Trophoblast cell (in vitro differentiated cells and primary cell): ENCODE measurements around the gene LRRC10.

Source experiments
- DNase-seq, 2 donors: peaks; one replicate each; pipeline ENCODE4 v3.0.0-alpha.2; 2016
- H2AFZ ChIP-seq: 2 replicates; pipeline ENCODE4 v1.6.1; 2013; ENCODE audit warnings: low read length, moderate library complexity, mild to moderate bottlenecking; ENCODE audit not compliant: insufficient read depth, poor library complexity
- H2AK5ac ChIP-seq: 2 replicates; pipeline ENCODE4 v1.6.1; 2013; ENCODE audit warnings: mild to moderate bottlenecking, low read length
- H2BK120ac ChIP-seq: 2 replicates; pipeline ENCODE4 v1.6.1; 2013; ENCODE audit warnings: low read length, mild to moderate bottlenecking, moderate library complexity; ENCODE audit not compliant: insufficient read depth, poor library complexity
- H2BK12ac ChIP-seq: 2 replicates; pipeline ENCODE4 v1.6.1; 2013; ENCODE audit warnings: mild to moderate bottlenecking, low read length, moderate library complexity
- H2BK5ac ChIP-seq: 2 replicates; pipeline ENCODE4 v1.6.1; 2013; ENCODE audit warnings: low read length, low read depth, moderate library complexity, mild to moderate bottlenecking; ENCODE audit not compliant: poor library complexity
- H3K14ac ChIP-seq: 2 replicates; pipeline ENCODE4 v1.6.1; 2013; ENCODE audit warnings: mild to moderate bottlenecking, low read length
- H3K18ac ChIP-seq: 2 replicates; pipeline ENCODE4 v1.6.1; 2013; ENCODE audit warnings: mild to moderate bottlenecking, low read length
- H3K23ac ChIP-seq: 2 replicates; pipeline ENCODE4 v1.6.1; 2013; ENCODE audit warnings: low read length
- H3K27ac ChIP-seq: 2 replicates; pipeline ENCODE4 v1.5.1; 2013; ENCODE audit warnings: low read depth, mild to moderate bottlenecking, inconsistent platforms, low read length, moderate library complexity
- H3K27me3 ChIP-seq: 2 replicates; pipeline ENCODE4 v1.6.1; 2013; ENCODE audit warnings: inconsistent platforms, mild to moderate bottlenecking, low read length, moderate library complexity; ENCODE audit not compliant: insufficient read depth
- H3K36me3 ChIP-seq, 2 experiments: 1 replicate in 1 of 2; 2 replicates in 1 of 2; pipeline ENCODE4 v1.6.1; 2013; ENCODE audit warnings: low read length in 2 of 2, mild to moderate bottlenecking in 2 of 2, moderate library complexity in 1 of 2; ENCODE audit not compliant: insufficient read depth in 2 of 2, control insufficient read depth in 1 of 2
- H3K4ac ChIP-seq: 2 replicates; pipeline ENCODE4 v1.6.1; 2013; ENCODE audit warnings: low read depth, mild to moderate bottlenecking, low read length, moderate library complexity
- H3K4me1 ChIP-seq, 2 experiments: 1 replicate in 1 of 2; 2 replicates in 1 of 2; pipeline ENCODE4 v1.6.1; 2013; ENCODE audit warnings: low read length in 2 of 2, mild to moderate bottlenecking in 2 of 2, moderate library complexity in 1 of 2; ENCODE audit not compliant: insufficient read depth in 2 of 2, control insufficient read depth in 1 of 2
- H3K4me2 ChIP-seq: 2 replicates; pipeline ENCODE4 v1.6.1; 2013; ENCODE audit warnings: inconsistent platforms, mild to moderate bottlenecking, low read length, moderate library complexity
- H3K4me3 ChIP-seq: 2 replicates; pipeline ENCODE4 v1.5.1; 2013; ENCODE audit warnings: mild to moderate bottlenecking, low read depth, low read length, inconsistent platforms
- H3K79me1 ChIP-seq: one replicate; pipeline ENCODE4 v1.6.1; 2013; ENCODE audit warnings: low read length
- H3K79me2 ChIP-seq: 2 replicates; pipeline ENCODE4 v1.6.1; 2013; ENCODE audit warnings: low read length, mild to moderate bottlenecking; ENCODE audit not compliant: control insufficient read depth, insufficient read depth, poor library complexity
- H3K9ac ChIP-seq: 2 replicates; pipeline ENCODE4 v1.6.1; 2013; ENCODE audit warnings: mild to moderate bottlenecking, low read length
- H3K9me3 ChIP-seq: 2 replicates; pipeline ENCODE4 v1.6.1; 2013; ENCODE audit warnings: low read depth, mild to moderate bottlenecking, control low read depth, inconsistent platforms, low read length; ENCODE audit not compliant: insufficient read depth
- H4K12ac ChIP-seq: 2 replicates; pipeline ENCODE4 v1.6.1; 2013; ENCODE audit warnings: low read depth, mild to moderate bottlenecking, low read length, moderate library complexity
- H4K8ac ChIP-seq: 2 replicates; pipeline ENCODE4 v1.6.1; 2013; ENCODE audit warnings: low read depth, mild to moderate bottlenecking, low read length, moderate library complexity
- H4K91ac ChIP-seq: one replicate; pipeline ENCODE4 v1.6.1; 2013; ENCODE audit warnings: low read depth, mild to moderate bottlenecking, low read length, moderate library complexity
- WGBS: extraction: QIAGEN DNeasy Blood & Tissue Kit; methylation state at CpG from one replicate; pipeline ENCODE4 v1.1.7; 2013; ENCODE audit warnings: missing lambda C conversion rate; ENCODE audit not compliant: insufficient read length, insufficient coverage; ENCODE audit errors: extremely low coverage; 5-methylcytosine and 5-hydroxymethylcytosine counted together

LRRC10 gene

GRCh38 chr12:69655616-69656340, 45.1 kb upstream of the LRRC10 start:
- Histone ChIP-seq H2BK120ac (peak overlapping the region; percentile 98), H3K4ac (peak overlapping the region; percentile 44), H2BK12ac (peak overlapping the region; percentile 96), H2AFZ (peak overlapping the region; percentile 37), H3K79me1 (peaks cover 21% of the 10 kb centered on the region), H3K23ac (no peak overlapping the region), H3K18ac (peak overlapping the region; percentile 95), H3K9ac (no peak overlapping the region), H3K79me2 (peaks cover 3% of the 10 kb centered on the region), H3K4me2 (peak overlapping the region; percentile 39), H3K4me1 (peaks cover 8 to 18% of the 10 kb centered on the region in 2 experiments), H4K8ac (peak overlapping the region; percentile 93), H3K27ac (peak overlapping the region; percentile 87), H4K12ac (peak overlapping the region; percentile 45), H4K91ac (peak overlapping the region; percentile 99), H3K14ac (peak overlapping the region; percentile 93), H3K4me3 (no peak overlapping the region), H3K9me3 (peaks cover 2% of the 10 kb centered on the region), H2AK5ac (peak overlapping the region; percentile 86), H3K27me3 (no peaks in the 10 kb centered on the region), H3K36me3 (no peaks in the 10 kb centered on the region), H2BK5ac (peak overlapping the region; percentile 98)
- peak; percentile 71 to 88 for DNase-seq
- no CpG with 5 or more reads among the region's 11 CpGs for WGBS

- Histone ChIP-seq H3K4me1 (peaks cover 8 to 18% of the 10 kb centered on the region in 2 experiments), H2BK120ac (no peak overlapping the region), H3K4ac (no peak overlapping the region), H3K18ac (no peak overlapping the region), H3K23ac (no peak overlapping the region), H3K4me3 (no peak overlapping the region), H3K14ac (peak overlapping the region; percentile 57), H4K91ac (peak overlapping the region; percentile 42), H3K9me3 (peaks cover 2% of the 10 kb centered on the region), H2BK12ac (peak overlapping the region; percentile 89), H3K79me2 (peaks cover 3% of the 10 kb centered on the region), H2AFZ (no peak overlapping the region), H2BK5ac (no peak overlapping the region), H4K12ac (no peak overlapping the region), H3K9ac (no peak overlapping the region), H3K27me3 (no peaks in the 10 kb centered on the region), H3K27ac (no peak overlapping the region), H2AK5ac (peak overlapping the region; percentile 83), H3K4me2 (no peak overlapping the region), H3K36me3 (no peaks in the 10 kb centered on the region), H4K8ac (no peak overlapping the region), H3K79me1 (peaks cover 17% of the 10 kb centered on the region)
- no CpG with 5 or more reads among the region's 8 CpGs for WGBS
- DNase-seq: peak; percentile 36 to 79
These were observed 43.0 kb upstream of the LRRC10 start for GRCh38 chr12:69653703-69654102.

GRCh38 chr12:69651922-69652321, 41.2 kb upstream of the LRRC10 start:
- Histone ChIP-seq H3K79me1 (peaks cover 16% of the 10 kb centered on the region), H3K18ac (no peak overlapping the region)
- no CpG with 5 or more reads among the region's 3 CpGs for whole genome bisulfite sequencing

GRCh38 chr12:69649529-69649928, 38.8 kb upstream of the LRRC10 start:
- no peaks in the 10 kb centered on the region for H3K79me2 ChIP-seq
- H4K8ac ChIP-seq: no peak overlapping the region
- peaks cover 0 to under 1% of the 10 kb centered on the region in 2 experiments for H3K4me1 ChIP-seq
- no peak overlapping the region for H3K4me2 ChIP-seq
- H2BK12ac ChIP-seq: no peak overlapping the region
- H3K36me3 ChIP-seq: no peaks in the 10 kb centered on the region
- H3K4me3 ChIP-seq: no peak overlapping the region
- H3K9me3 ChIP-seq: no peaks in the 10 kb centered on the region
- no peak overlapping the region for H4K12ac ChIP-seq
- H3K9ac ChIP-seq: no peak overlapping the region
- H3K4ac ChIP-seq: no peak overlapping the region
- peak; percentile 28 to 87 for DNase-seq
- no peak overlapping the region for H2AK5ac ChIP-seq
- no peak overlapping the region for H2AFZ ChIP-seq
- WGBS: no CpG with 5 or more reads among the region's 4 CpGs
- no peaks in the 10 kb centered on the region for H3K27me3 ChIP-seq
- H3K27ac ChIP-seq: no peak overlapping the region
- H3K23ac ChIP-seq: no peak overlapping the region
- peaks cover under 1% of the 10 kb centered on the region for H3K79me1 ChIP-seq
- no peak overlapping the region for H2BK120ac ChIP-seq
- no peak overlapping the region for H2BK5ac ChIP-seq
- no peak overlapping the region for H4K91ac ChIP-seq
- H3K18ac ChIP-seq: no peak overlapping the region
- no peak overlapping the region for H3K14ac ChIP-seq

More at GRCh38 chr12:69651922-69652321, 41.2 kb upstream of the LRRC10 start:
- Histone ChIP-seq H3K79me2 (peaks cover 3% of the 10 kb centered on the region), H4K12ac (no peak overlapping the region), H4K91ac (no peak overlapping the region), H4K8ac (no peak overlapping the region), H3K4ac (no peak overlapping the region), H3K4me3 (no peak overlapping the region), H3K9ac (no peak overlapping the region), H3K27ac (no peak overlapping the region), H2AK5ac (no peak overlapping the region), H3K4me2 (no peak overlapping the region), H2BK120ac (no peak overlapping the region), H3K9me3 (peaks cover 2% of the 10 kb centered on the region), H3K27me3 (no peaks in the 10 kb centered on the region), H3K23ac (no peak overlapping the region), H2BK12ac (no peak overlapping the region), H2BK5ac (no peak overlapping the region), H3K36me3 (no peaks in the 10 kb centered on the region), H3K14ac (no peak overlapping the region), H3K4me1 (peaks cover 8 to 13% of the 10 kb centered on the region in 2 experiments), H2AFZ (no peak overlapping the region)
- no peak for DNase-seq
